Motor neuron (in vitro differentiated cells): ENCODE results near the gene ASH1L. TPM values are rescaled to one million over a fixed set of nuclear protein-coding genes. Genes with fewer than 3 reads are reported as not detected.
A peak's percentile ranks its signal among the peaks of the same experiment; 100 is the strongest.

Source experiments
- ATAC-seq, 8 experiments: fragments of 200-7000 bp; cut with Tn5 transposase; replicated peaks in 6 of 8; 2 replicates each; pipeline ENCODE4 v1.8.0; 2021; ENCODE audit warnings: mild to moderate bottlenecking in 8 of 8, moderate library complexity in 8 of 8
- H3K27ac ChIP-seq, 2 donors: fragments of 250-450 bp; sonication (Bioruptor Pico); 2 replicates each; pipeline ENCODE4 v1.9.0; 2021; ENCODE audit warnings: antibody characterized with exemption in 2 of 2, mild to moderate bottlenecking in 2 of 2, moderate library complexity in 1 of 2
- H3K4me1 ChIP-seq, 2 donors: fragments of 250-450 bp; sonication (Bioruptor Pico); replicated peaks in 1 of 2; 2 replicates each; pipeline ENCODE4 v1.6.1; 2021; ENCODE audit warnings: antibody characterized with exemption in 2 of 2, mild to moderate bottlenecking in 2 of 2, moderate library complexity in 1 of 2
- H3K4me3 ChIP-seq, 5 donors: fragments of 250-450 bp; sonication (Bioruptor Pico); 2 replicates each; pipeline ENCODE4 v1.9.0; 2021; ENCODE audit warnings: antibody characterized with exemption in 5 of 5, mild to moderate bottlenecking in 5 of 5, moderate library complexity in 4 of 5
- WGBS, 10 experiments: fragments of 450-650 bp; shearing (Covaris generic); methylation state at CpG; one replicate each; pipeline ENCODE4 v1.0.0; 2022; 5-methylcytosine and 5-hydroxymethylcytosine counted together
- in situ Hi-C, 9 experiments: fragments of 400-800 bp; cut with MboI; loops; one replicate each; pipeline ENCODE4 v1.15.0; 2021; ENCODE audit warnings: low sequenced_read_pairs in 9 of 9, low pct_unique_long_range_greater_than_20kb in 2 of 9; ENCODE audit not compliant: unreplicated experiment in 9 of 9
- total RNA-seq, 8 experiments: library from RNA; unstranded; fragments of 300-600 nt; gene quantifications; 2 replicates each; pipeline versions ENCODE4 v1.2.3 to v1.2.4, GENCODE V29; 2022

The ASH1L gene
- total RNA-seq, 8 experiments from 2014 or later, result 25.3 to 66.6 (median 43.0) TPM

GRCh38 chr1:155326631-155327037, 236.0 kb downstream of the ASH1L start:
- no peak for ATAC-seq

GRCh38 chr1:155326020-155326526, 236.5 kb downstream of the ASH1L start:
- 60 to 100% (median 92%) methylated on average over 1 to 6 of the region's 6 CpGs; no CpG with 5 or more reads in 5 of the 10 experiments for WGBS, 10 experiments
- Histone ChIP-seq H3K27ac (no peak overlapping the region), H3K4me1 (peaks cover 10 to 17% of the 10 kb centered on the region in 2 donors), H3K4me3 (no peak overlapping the region)
- ATAC-seq, result no peak
- in situ Hi-C loops, result no loop called here

More at GRCh38 chr1:155326631-155327037, 236.0 kb downstream of the ASH1L start:
- in situ Hi-C loops, result no loop called here
- no peak overlapping the region for H3K4me3 ChIP-seq
- peaks cover 9 to 14% of the 10 kb centered on the region in 2 donors for H3K4me1 ChIP-seq
- WGBS, 10 experiments, result 60 to 100% (median 96%) methylated on average over 1 to 5 of the region's 7 CpGs; no CpG with 5 or more reads in 6 of the 10 experiments
- no peak overlapping the region for H3K27ac ChIP-seq

GRCh38 chr1:155325603-155325893, 237.1 kb downstream of the ASH1L start:
- H3K4me3 ChIP-seq, result no peak overlapping the region
- 40 to 64% (median 59%) methylated on average over 1 to 5 of the region's 6 CpGs; no CpG with 5 or more reads in 7 of the 10 experiments for WGBS, 10 experiments
- peaks cover 10 to 17% of the 10 kb centered on the region in 2 donors for H3K4me1 ChIP-seq
- no peak for ATAC-seq
- no peak overlapping the region for H3K27ac ChIP-seq
- in situ Hi-C loops, result no loop called here

- Histone ChIP-seq H3K27ac (no peak overlapping the region), H3K4me3 (peak overlapping the region; percentile 65 to 91 (median 78)), H3K4me1 (peaks cover 13 to 22% of the 10 kb centered on the region in 2 donors)
- 0 to 21% (median 3%) methylated on average over 2 to 32 of the region's 59 CpGs; no CpG with 5 or more reads in 4 of the 10 experiments for WGBS, 10 experiments
- peak in 4 of 8 experiments; percentile 0 to 7 (median 6) for ATAC-seq
- in situ Hi-C loops, result no loop called here
Observed at GRCh38 chr1:155324717-155325602, 237.6 kb downstream of the ASH1L start.

GRCh38 chr1:155324037-155324716, 238.4 kb downstream of the ASH1L start:
- peak overlapping the region; percentile 65 to 91 (median 78) for H3K4me3 ChIP-seq
- H3K27ac ChIP-seq, result peak overlapping the region; percentile 77 to 90
- in situ Hi-C loops, result no loop called here
- 0 to 3% (median 0%) methylated on average over 1 to 8 of the region's 44 CpGs; no CpG with 5 or more reads in 5 of the 10 experiments for WGBS, 10 experiments
- peak; percentile 57 to 75 (median 68) for ATAC-seq
- peaks cover 17 to 23% of the 10 kb centered on the region in 2 donors for H3K4me1 ChIP-seq

- Histone ChIP-seq H3K4me3 (peak overlapping the region; percentile 65 to 91 (median 78)), H3K27ac (peak overlapping the region; percentile 77 to 90), H3K4me1 (peaks cover 17 to 23% of the 10 kb centered on the region in 2 donors)
- in situ Hi-C loops, result no loop called here
- ATAC-seq, result peak; percentile 27 to 51 (median 39)
- 0 to 8% (median 0%) methylated on average over 1 to 16 of the region's 29 CpGs; no CpG with 5 or more reads in 7 of the 10 experiments for WGBS, 10 experiments
Observed at GRCh38 chr1:155323729-155324036, 238.9 kb downstream of the ASH1L start.

GRCh38 chr1:155322953-155323728, 239.5 kb downstream of the ASH1L start:
- peaks cover 17 to 23% of the 10 kb centered on the region in 2 donors for H3K4me1 ChIP-seq
- ATAC-seq, result peak; percentile 29 to 66 (median 48)
- in situ Hi-C loops, result no loop called here
- peak overlapping the region; percentile 77 to 90 for H3K27ac ChIP-seq
- peak overlapping the region; percentile 65 to 91 (median 78) for H3K4me3 ChIP-seq
- WGBS, 10 experiments, result 3% methylated on average over 7 of the region's 58 CpGs; no CpG with 5 or more reads in 9 of the 10 experiments

- Histone ChIP-seq H3K27ac (peak overlapping the region; percentile 77 to 90), H3K4me3 (peak overlapping the region; percentile 65 to 91 (median 78)), H3K4me1 (peaks cover 17 to 23% of the 10 kb centered on the region in 2 donors)
- WGBS, 10 experiments, result 0 to 6% (median 1%) methylated on average over 1 to 14 of the region's 28 CpGs; no CpG with 5 or more reads in 1 of the 10 experiments
- no peak for ATAC-seq
- in situ Hi-C loops, result no loop called here
Observed at GRCh38 chr1:155322571-155322952, 240.0 kb downstream of the ASH1L start.

GRCh38 chr1:155321639-155322503, 240.7 kb downstream of the ASH1L start:
- WGBS, 10 experiments, result 0 to 49% (median 19%) methylated on average over 1 to 15 of the region's 27 CpGs
- no peak for ATAC-seq
- in situ Hi-C loops, result no loop called here
- Histone ChIP-seq H3K27ac (peak overlapping the region; percentile 77 to 90), H3K4me3 (peak overlapping the region; percentile 65 to 91 (median 78)), H3K4me1 (peaks cover 17 to 23% of the 10 kb centered on the region in 2 donors)

- Histone ChIP-seq H3K4me3 (peak within 1 kb of the TSS; percentile 65 to 91 (median 78)), H3K4me1 (peaks cover 17 to 23% of the 10 kb centered on the region in 2 donors), H3K27ac (peak within 1 kb of the TSS; percentile 77 to 90)
- in situ Hi-C loops, result no loop called here
- peak; percentile 4 to 64 (median 48) for ATAC-seq
- 0 to 20% (median 9%) methylated on average over 1 to 20 of the region's 51 CpGs; no CpG with 5 or more reads in 3 of the 10 experiments for WGBS, 10 experiments
Observed at GRCh38 chr1:155320661-155321617, 241.7 kb downstream of the ASH1L start, which contains the start of gene RUSC1. Gene RUSC1, plus strand, starts transcription at chr1:155320894. Its CDS starts 880 bp downstream, at chr1:155321774.

- H3K4me1 ChIP-seq, result peaks cover 17 to 21% of the 10 kb centered on the region in 2 donors
- in situ Hi-C loops, result no loop called here
- peak overlapping the region; percentile 77 to 90 for H3K27ac ChIP-seq
- WGBS, 10 experiments, result 20 to 83% (median 51%) methylated on average over 1 to 10 of the region's 11 CpGs; no CpG with 5 or more reads in 2 of the 10 experiments
- ATAC-seq, result peak in 1 of 8 experiments; percentile 2
- H3K4me3 ChIP-seq, result peak overlapping the region; percentile 65 to 91 (median 78)
Observed at GRCh38 chr1:155320252-155320651, 242.4 kb downstream of the ASH1L start.
